ENCODE measurements around the gene SIK2.
A peak's percentile ranks its signal among the peaks of the same experiment; 100 is the strongest.

The SIK2 gene

GRCh38 chr11:111730871-111731591 lies 128.8 kb downstream of the SIK2 start:
- no peak for DNase-seq (ENCODE audit: low read depth)

- no peak for DNase-seq (ENCODE audit: low read depth)
Observed at GRCh38 chr11:111731821-111732220, 129.6 kb downstream of the SIK2 start.

GRCh38 chr11:111733016-111733415 lies 130.8 kb downstream of the SIK2 start:
- peak; percentile 53 for DNase-seq (ENCODE audit: low read depth)

- DNase-seq (ENCODE audit: low read depth) = no peak
Observed at GRCh38 chr11:111733611-111734088, 131.4 kb downstream of the SIK2 start.

- no peak for DNase-seq (ENCODE audit: low read depth)
Observed at GRCh38 chr11:111734101-111734953, 132.1 kb downstream of the SIK2 start.

- no peak for DNase-seq (ENCODE audit: low read depth)
Observed at GRCh38 chr11:111734954-111735261, 132.7 kb downstream of the SIK2 start.

- DNase-seq (ENCODE audit: low read depth) = peak; percentile 94
Observed at GRCh38 chr11:111735262-111736116, 133.2 kb downstream of the SIK2 start.

- DNase-seq (ENCODE audit: low read depth) = peak; percentile 64
Observed at GRCh38 chr11:111736181-111736590, 133.9 kb downstream of the SIK2 start.

GRCh38 chr11:111736621-111737443 lies 134.6 kb downstream of the SIK2 start:
- no peak for DNase-seq (ENCODE audit: low read depth)

- DNase-seq (ENCODE audit: low read depth) = no peak
Observed at GRCh38 chr11:111737444-111738210, 135.4 kb downstream of the SIK2 start.

GRCh38 chr11:111739299-111739698 lies 137.1 kb downstream of the SIK2 start:
- no peak for DNase-seq (ENCODE audit: low read depth)

- DNase-seq (ENCODE audit: low read depth) = no peak
Observed at GRCh38 chr11:111741751-111742150, 139.5 kb downstream of the SIK2 start.

GRCh38 chr11:111743700-111744099 lies 141.5 kb downstream of the SIK2 start:
- DNase-seq (ENCODE audit: low read depth) = no peak

- DNase-seq (ENCODE audit: low read depth) = no peak
Observed at GRCh38 chr11:111745719-111746504, 143.7 kb downstream of the SIK2 start.

GRCh38 chr11:111748035-111748804 lies 146.0 kb downstream of the SIK2 start:
- no peak for DNase-seq (ENCODE audit: low read depth)

GRCh38 chr11:111749646-111750045 lies 147.4 kb downstream of the SIK2 start:
- no peak for DNase-seq (ENCODE audit: low read depth)

- DNase-seq (ENCODE audit: low read depth) = no peak
Observed at GRCh38 chr11:111756097-111756496, 153.8 kb downstream of the SIK2 start.

GRCh38 chr11:111759376-111759775 lies 157.1 kb downstream of the SIK2 start:
- no peak for DNase-seq (ENCODE audit: low read depth)

- DNase-seq (ENCODE audit: low read depth) = no peak
Observed at GRCh38 chr11:111759778-111760407, 157.6 kb downstream of the SIK2 start.
